ENCODE results near the gene SCPEP1. TPM values are rescaled to one million over a fixed set of nuclear protein-coding genes. Genes with fewer than 3 reads are reported as not detected.

SCPEP1 gene
- total RNA-seq, 1 experiment from 2014 or later, result 41.3 TPM

GRCh38 chr17:57051886-57052361, 74.0 kb downstream of the SCPEP1 start:
- no peaks in the 10 kb centered on the region for H3K27me3 ChIP-seq (ENCODE audit: control insufficient read depth, insufficient read depth, low read length)
- H3K36me3 ChIP-seq (replicated peaks; ENCODE audit: control insufficient read depth, insufficient read depth, low read length), result no peaks in the 10 kb centered on the region
- DNase-seq, result peak; percentile 28
- no peak overlapping the region for H3K4me3 ChIP-seq (ENCODE audit: insufficient read depth, low read depth, low read length)

Other genes with a start within 250 kb of the SCPEP1 start
- 1.5 and 1.9 TPM in 2 replicates for gene C17orf67, start 144.2 kb upstream of the SCPEP1 start, total RNA-seq (2014; rRNA removed; shearing (Covaris generic))
- gene DGKE, start 144.0 kb upstream of the SCPEP1 start, total RNA-seq (2014; rRNA removed; shearing (Covaris generic)), result 2.0 and 3.6 TPM in 2 replicates
- 7.5 and 7.9 TPM in 2 replicates for gene TRIM25, start 64.1 kb upstream of the SCPEP1 start, total RNA-seq (2014; rRNA removed; shearing (Covaris generic))
- gene COIL, start 17.1 kb upstream of the SCPEP1 start, total RNA-seq (2014; rRNA removed; shearing (Covaris generic)), result 15.8 and 21.4 TPM in 2 replicates
- gene AKAP1, start 107.1 kb downstream of the SCPEP1 start, total RNA-seq (2014; rRNA removed; shearing (Covaris generic)), result 62.6 and 67.8 TPM in 2 replicates

Measured in H7 (cell line).